Endothelial cell (in vitro differentiated cells): Measurements from ENCODE around the gene RBCK1. TPM values are rescaled to one million over a fixed set of nuclear protein-coding genes. Genes with fewer than 3 reads are reported as not detected.
"Not testable (repeated sequence)": the region's sequence is repeated elsewhere in the genome, so short reads cannot be mapped to it uniquely, and the experiment has no call there.

Experiments
- DNase-seq: peaks from one replicate; pipeline ENCODE4 v3.0.0; 2021; ENCODE audit warnings: low spot score
- H3K27ac Mint-ChIP-seq: one replicate; pipeline ENCODE4 v1.8.0; 2021; ENCODE audit warnings: mixed read lengths, inconsistent platforms; ENCODE audit not compliant: unreplicated experiment
- H3K27me3 Mint-ChIP-seq: one replicate; pipeline ENCODE4 v1.8.0; 2021; ENCODE audit warnings: mild to moderate bottlenecking, moderate library complexity, mixed read lengths, inconsistent platforms; ENCODE audit not compliant: unreplicated experiment
- H3K36me3 Mint-ChIP-seq: one replicate; pipeline ENCODE4 v1.8.0; 2021; ENCODE audit warnings: mild to moderate bottlenecking, low read depth, mixed read lengths, inconsistent platforms; ENCODE audit not compliant: unreplicated experiment
- H3K4me1 Mint-ChIP-seq: one replicate; pipeline ENCODE4 v1.8.0; 2021; ENCODE audit warnings: mild to moderate bottlenecking, mixed read lengths, inconsistent platforms; ENCODE audit not compliant: unreplicated experiment
- H3K4me3 Mint-ChIP-seq: one replicate; pipeline ENCODE4 v1.8.0; 2021; ENCODE audit warnings: mild to moderate bottlenecking, mixed read lengths, inconsistent platforms; ENCODE audit not compliant: unreplicated experiment
- H3K9me3 Mint-ChIP-seq: one replicate; pipeline ENCODE4 v1.8.0; 2021; ENCODE audit warnings: mixed read lengths, inconsistent platforms; ENCODE audit not compliant: unreplicated experiment
- total RNA-seq: library from RNA; stranded (reverse); fragmentation: NEBNext Ultra II Directional; extraction: Animal tissue kit (Norgen Biotek cat#: 25700); gene quantifications from one replicate; pipeline ENCODE4 v1.2.1, GENCODE V29; 2021; ENCODE audit not compliant: unreplicated experiment
- TF ChIP-seq, protein P1 (sequence below): fragments of 200-600 bp; sonication (generic); IDR thresholded peaks from one replicate; pipeline ENCODE4 v1.5.0; 2021; ENCODE audit warnings: antibody characterized with exemption; ENCODE audit not compliant: unreplicated experiment

The RBCK1 gene
- total RNA-seq, 1 donor from 2014 or later, result 68.8 TPM

DNA sequence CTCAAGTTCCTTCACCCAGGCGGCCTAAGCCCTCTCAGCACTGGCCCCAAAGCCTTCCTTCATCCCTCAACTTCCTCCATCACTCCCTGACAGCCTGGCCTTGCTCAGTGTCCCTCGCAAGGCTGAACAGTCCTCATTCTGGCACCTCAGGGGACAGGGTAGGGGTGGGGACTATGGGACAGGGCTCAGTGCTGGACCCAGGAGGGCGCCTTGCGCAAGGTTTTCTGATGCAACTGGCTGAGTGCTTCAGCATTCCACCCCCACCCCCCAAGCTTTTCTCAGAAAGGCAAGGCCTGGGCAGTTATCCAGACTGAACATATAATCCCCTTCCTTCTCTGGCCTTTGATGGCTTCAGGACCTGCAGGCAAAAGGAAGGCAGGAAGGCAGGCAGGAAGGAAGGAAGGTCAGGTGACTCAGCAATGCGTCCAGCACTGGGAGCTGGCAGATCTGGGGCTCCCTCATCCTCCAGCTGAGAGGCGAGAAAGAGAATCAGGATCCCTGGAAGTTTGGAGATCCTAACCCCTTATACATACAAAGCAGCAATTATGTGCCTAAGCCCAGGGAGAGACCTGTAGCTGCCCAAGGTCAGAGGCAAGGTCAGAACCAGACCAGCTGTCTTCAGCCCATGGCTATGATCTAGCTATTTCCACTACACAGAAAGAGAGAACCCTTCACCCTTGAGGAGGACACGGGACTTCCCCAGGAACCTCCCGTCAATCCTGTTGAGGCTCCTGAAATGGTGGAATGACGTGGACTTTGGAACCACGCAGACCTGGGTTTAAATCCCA lies 36.1 kb upstream of the RBCK1 start:
- peaks cover 6% of the 10 kb centered on the region for H3K27me3 Mint-ChIP-seq
- H3K4me1 Mint-ChIP-seq, result peaks cover 44% of the 10 kb centered on the region
- peak overlapping the region; percentile 73 for H3K4me3 Mint-ChIP-seq
- no peaks in the 10 kb centered on the region for H3K9me3 Mint-ChIP-seq
- peaks cover 9% of the 10 kb centered on the region for H3K36me3 Mint-ChIP-seq
- peak overlapping the region; percentile 88 for H3K27ac Mint-ChIP-seq
- TF ChIP-seq, protein P1, sequence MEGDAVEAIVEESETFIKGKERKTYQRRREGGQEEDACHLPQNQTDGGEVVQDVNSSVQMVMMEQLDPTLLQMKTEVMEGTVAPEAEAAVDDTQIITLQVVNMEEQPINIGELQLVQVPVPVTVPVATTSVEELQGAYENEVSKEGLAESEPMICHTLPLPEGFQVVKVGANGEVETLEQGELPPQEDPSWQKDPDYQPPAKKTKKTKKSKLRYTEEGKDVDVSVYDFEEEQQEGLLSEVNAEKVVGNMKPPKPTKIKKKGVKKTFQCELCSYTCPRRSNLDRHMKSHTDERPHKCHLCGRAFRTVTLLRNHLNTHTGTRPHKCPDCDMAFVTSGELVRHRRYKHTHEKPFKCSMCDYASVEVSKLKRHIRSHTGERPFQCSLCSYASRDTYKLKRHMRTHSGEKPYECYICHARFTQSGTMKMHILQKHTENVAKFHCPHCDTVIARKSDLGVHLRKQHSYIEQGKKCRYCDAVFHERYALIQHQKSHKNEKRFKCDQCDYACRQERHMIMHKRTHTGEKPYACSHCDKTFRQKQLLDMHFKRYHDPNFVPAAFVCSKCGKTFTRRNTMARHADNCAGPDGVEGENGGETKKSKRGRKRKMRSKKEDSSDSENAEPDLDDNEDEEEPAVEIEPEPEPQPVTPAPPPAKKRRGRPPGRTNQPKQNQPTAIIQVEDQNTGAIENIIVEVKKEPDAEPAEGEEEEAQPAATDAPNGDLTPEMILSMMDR, result no peak
- DNase-seq, result peak; percentile 41

GRCh38 chr20:372543-373082 lies 35.5 kb upstream of the RBCK1 start:
- H3K4me1 Mint-ChIP-seq, result peaks cover 44% of the 10 kb centered on the region

DNA sequence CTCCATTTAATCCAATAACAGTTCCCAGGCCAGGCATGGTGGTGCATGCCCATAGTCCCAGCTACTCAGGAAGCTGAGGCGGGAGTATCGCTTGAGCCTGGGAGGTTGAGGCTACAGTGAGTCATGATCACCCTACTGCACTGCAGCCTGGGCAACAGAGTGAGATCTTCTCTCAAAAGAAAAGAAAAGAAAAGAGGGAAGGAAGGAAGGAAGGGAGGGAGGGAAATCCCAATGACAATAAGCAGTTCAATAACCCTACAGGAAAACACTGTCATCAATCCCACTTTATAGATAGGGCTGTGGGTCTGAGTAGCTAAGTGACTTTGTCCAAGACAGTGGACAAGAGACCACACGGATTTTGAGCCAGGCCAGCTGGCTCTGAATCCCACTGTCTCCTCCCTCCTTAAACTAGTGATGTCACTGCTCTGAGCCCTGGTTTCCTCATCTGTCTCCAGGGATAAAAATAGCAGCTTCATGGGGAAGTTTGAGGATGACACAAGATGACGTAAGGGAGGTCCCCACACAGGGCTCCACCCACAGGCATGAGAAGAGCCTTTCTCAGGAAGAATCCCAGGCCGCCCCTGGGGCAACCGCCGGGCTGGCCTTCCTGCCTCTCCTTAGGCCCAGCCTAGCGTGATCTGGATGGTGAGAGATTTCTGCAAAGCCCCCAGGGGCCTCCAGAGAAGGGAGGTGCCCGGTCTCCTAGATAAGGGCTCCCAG lies 34.8 kb upstream of the RBCK1 start:
- H3K4me3 Mint-ChIP-seq, result no peak overlapping the region
- peaks cover 9% of the 10 kb centered on the region for H3K36me3 Mint-ChIP-seq
- TF ChIP-seq, protein P1, result no peak
- peak overlapping the region; percentile 83 for H3K27ac Mint-ChIP-seq
- H3K4me1 Mint-ChIP-seq, result peaks cover 44% of the 10 kb centered on the region
- peak; percentile 29 for DNase-seq
- H3K27me3 Mint-ChIP-seq, result peaks cover 5% of the 10 kb centered on the region
- H3K9me3 Mint-ChIP-seq, result no peaks in the 10 kb centered on the region

More at GRCh38 chr20:372543-373082, 35.5 kb upstream of the RBCK1 start:
- not testable (repeated sequence) for H3K36me3 Mint-ChIP-seq, H3K9me3 Mint-ChIP-seq, DNase-seq, H3K27me3 Mint-ChIP-seq, H3K4me3 Mint-ChIP-seq
- peak overlapping the region; percentile 88 for H3K27ac Mint-ChIP-seq

- DNase-seq, result no peak
- no peaks in the 10 kb centered on the region for H3K36me3 Mint-ChIP-seq
- peaks cover 30% of the 10 kb centered on the region for H3K4me1 Mint-ChIP-seq
- TF ChIP-seq, protein P1, result no peak
- no peak overlapping the region for H3K4me3 Mint-ChIP-seq
- no peak overlapping the region for H3K27ac Mint-ChIP-seq
- peaks cover 3% of the 10 kb centered on the region for H3K27me3 Mint-ChIP-seq
- no peaks in the 10 kb centered on the region for H3K9me3 Mint-ChIP-seq
These were observed 32.7 kb upstream of the RBCK1 start for GRCh38 chr20:375265-375889.

- Mint-ChIP-seq H3K27ac (no peak overlapping the region), H3K4me1 (peaks cover 24% of the 10 kb centered on the region), H3K4me3 (no peak overlapping the region), H3K9me3 (no peaks in the 10 kb centered on the region), H3K27me3 (peaks cover 3% of the 10 kb centered on the region), H3K36me3 (no peaks in the 10 kb centered on the region)
- no peak for DNase-seq
- TF ChIP-seq, protein P1, result no peak
These were observed 32.0 kb upstream of the RBCK1 start for GRCh38 chr20:376089-376488.
